ENCODE measurements around the gene CRACDL. TPM values are rescaled to one million over a fixed set of nuclear protein-coding genes. Genes with fewer than 3 reads are reported as not detected.

The CRACDL gene
- total RNA-seq, 4 donors from 2014 or later: 7.2 to 19.0 (median 15.4) TPM

- TF ChIP-seq POLR2A (IDR thresholded peaks at IDR 0.05) (no peak), CTCF (IDR thresholded peaks at IDR 0.05) (no peak), EP300 (IDR thresholded peaks at IDR 0.05) (no peak)
- H3K9me3 ChIP-seq: no peaks in the 10 kb centered on the region
- DNase-seq (ENCODE audit: low spot score in 2 of 2): no peak
- no peaks in the 10 kb centered on the region for H3K36me3 ChIP-seq
- peaks cover 0 to 5% (median 3%) of the 10 kb centered on the region in 4 donors for H3K4me1 ChIP-seq
- no peak overlapping the region for H3K27ac ChIP-seq
- H3K4me3 ChIP-seq: no peak overlapping the region
- WGBS, 2 donors: 79 to 87% methylated on average over 1 of the region's 1 CpG
- no peaks in the 10 kb centered on the region for H3K27me3 ChIP-seq
Observed at GRCh38 chr2:98751748-98752147, 184.3 kb downstream of the CRACDL start.

GRCh38 chr2:98750593-98751282, 185.3 kb downstream of the CRACDL start:
- WGBS, 2 donors: 89 to 96% methylated on average over 9 of the region's 9 CpGs
- H3K4me3 ChIP-seq: no peak overlapping the region
- no peaks in the 10 kb centered on the region for H3K9me3 ChIP-seq
- peak overlapping the region in 1 of 4 donors; percentile 34 for H3K27ac ChIP-seq
- H3K4me1 ChIP-seq: peaks cover 0 to 5% (median 3%) of the 10 kb centered on the region in 4 donors
- no peaks in the 10 kb centered on the region for H3K27me3 ChIP-seq
- no peaks in the 10 kb centered on the region for H3K36me3 ChIP-seq
- TF ChIP-seq CTCF (IDR thresholded peaks at IDR 0.05): no peak
- no peak for TF ChIP-seq EP300 (IDR thresholded peaks at IDR 0.05)
- TF ChIP-seq POLR2A (IDR thresholded peaks at IDR 0.05): no peak
- DNase-seq (ENCODE audit: low spot score in 2 of 2): no peak

- Histone ChIP-seq H3K27me3 (no peaks in the 10 kb centered on the region), H3K9me3 (no peaks in the 10 kb centered on the region), H3K4me3 (no peak overlapping the region), H3K36me3 (no peaks in the 10 kb centered on the region), H3K27ac (no peak overlapping the region), H3K4me1 (peaks cover 0 to 5% (median 3%) of the 10 kb centered on the region in 4 donors)
- no peak for DNase-seq (ENCODE audit: low spot score in 2 of 2)
- TF ChIP-seq CTCF (IDR thresholded peaks at IDR 0.05): no peak
- peak in 1 of 2 donors; percentile 77 for TF ChIP-seq EP300 (IDR thresholded peaks at IDR 0.05)
- TF ChIP-seq POLR2A (IDR thresholded peaks at IDR 0.05): no peak
Observed at GRCh38 chr2:98749066-98749450, 187.0 kb downstream of the CRACDL start.

- no peaks in the 10 kb centered on the region for H3K36me3 ChIP-seq
- 57 to 58% methylated on average over 13 of the region's 13 CpGs for WGBS, 2 donors
- peaks cover 0 to 5% (median 3%) of the 10 kb centered on the region in 4 donors for H3K4me1 ChIP-seq
- no peak for DNase-seq (ENCODE audit: low spot score in 2 of 2)
- H3K4me3 ChIP-seq: no peak overlapping the region
- no peaks in the 10 kb centered on the region for H3K9me3 ChIP-seq
- peak overlapping the region in 1 of 4 donors; percentile 55 for H3K27ac ChIP-seq
- H3K27me3 ChIP-seq: no peaks in the 10 kb centered on the region
- no peak for TF ChIP-seq POLR2A (IDR thresholded peaks at IDR 0.05)
- no peak for TF ChIP-seq CTCF (IDR thresholded peaks at IDR 0.05)
- no peak for TF ChIP-seq EP300 (IDR thresholded peaks at IDR 0.05)
Observed at GRCh38 chr2:98748292-98749065, 187.5 kb downstream of the CRACDL start.

- no peaks in the 10 kb centered on the region for H3K9me3 ChIP-seq
- DNase-seq (ENCODE audit: low spot score in 2 of 2): no peak
- peaks cover 0 to 5% (median 3%) of the 10 kb centered on the region in 4 donors for H3K4me1 ChIP-seq
- H3K36me3 ChIP-seq: no peaks in the 10 kb centered on the region
- no peak overlapping the region for H3K27ac ChIP-seq
- no peaks in the 10 kb centered on the region for H3K27me3 ChIP-seq
- H3K4me3 ChIP-seq: no peak overlapping the region
- WGBS, 2 donors: 23 to 35% methylated on average over 8 of the region's 8 CpGs
- TF ChIP-seq POLR2A (IDR thresholded peaks at IDR 0.05) (no peak), CTCF (IDR thresholded peaks at IDR 0.05) (no peak), EP300 (IDR thresholded peaks at IDR 0.05) (no peak)
Observed at GRCh38 chr2:98747888-98748287, 188.1 kb downstream of the CRACDL start.
